HEK293 (cell line): Measurements from ENCODE around the gene TRIM27.
A peak's percentile ranks its signal among the peaks of the same experiment; 100 is the strongest.

Source experiments
- CTCF ChIA-PET: fragments of 350-600 bp; formaldehyde crosslinking; extraction: SDS; loops from one replicate; lab custom pipeline; 2021; ENCODE audit warnings: antibody characterized with exemption; lab: Yijun Ruan, JAX
- POLR2A ChIA-PET: fragments of 300-600 bp; formaldehyde crosslinking; extraction: SDS; loops from one replicate; lab custom pipeline; 2020; ENCODE audit warnings: antibody characterized with exemption, inconsistent platforms; lab: Yijun Ruan, JAX
- H3K27ac ChIP-seq: fragments of 200-500 bp; sonication (Bioruptor generic); 2 replicates; pipeline ENCODE4 v1.5.1; 2014; ENCODE audit warnings: low read depth, low read length, control low read depth, inconsistent platforms; ENCODE audit errors: extremely low read depth
- H3K36me3 ChIP-seq, 2 experiments: fragments of 200-500 bp in 1 of 2; sonication (Bioruptor generic) in 1 of 2; 1 replicate in 1 of 2; 2 replicates in 1 of 2; pipeline ENCODE4 v1.5.1; 2014 to 2017; ENCODE audit warnings: inconsistent platforms in 2 of 2, low read length in 2 of 2; ENCODE audit not compliant: control insufficient read depth in 2 of 2, insufficient read depth in 1 of 2
- H3K4me1 ChIP-seq: fragments of 200-500 bp; sonication (Bioruptor generic); 2 replicates; pipeline ENCODE4 v1.5.1; 2014; ENCODE audit warnings: mild to moderate bottlenecking, low read length, inconsistent platforms; ENCODE audit not compliant: control insufficient read depth, insufficient read depth
- H3K4me3 ChIP-seq: 2 replicates; pipeline ENCODE4 v1.5.1; 2011; ENCODE audit warnings: low read depth, mild to moderate bottlenecking, control low read depth, low read length, moderate library complexity
- H3K9me3 ChIP-seq: fragments of 200-500 bp; sonication (Bioruptor generic); 2 replicates; pipeline ENCODE4 v1.5.1; 2014; ENCODE audit warnings: low read depth, low read length, inconsistent platforms; ENCODE audit not compliant: control insufficient read depth, insufficient read depth
- FEZF1 ChIP-seq: fragments of 450-650 bp; formaldehyde crosslinking; IDR thresholded peaks from 2 replicates; pipeline ENCODE4 v1.5.1; 2016; ENCODE audit warnings: missing biosample characterization, missing genetic modification characterization
- GLIS1 ChIP-seq: fragments of 450-650 bp; formaldehyde crosslinking; IDR thresholded peaks from 2 replicates; pipeline ENCODE4 v1.5.1; 2016; ENCODE audit warnings: missing biosample characterization, missing genetic modification characterization
- IKZF3 ChIP-seq: fragments of 450-650 bp; IDR thresholded peaks from 2 replicates; pipeline ENCODE4 v1.5.0; 2018; ENCODE audit warnings: missing biosample characterization, mild to moderate bottlenecking, missing genetic modification characterization, moderate library complexity
- OSR2 ChIP-seq: fragments of 450-650 bp; formaldehyde crosslinking; IDR thresholded peaks from 2 replicates; pipeline ENCODE4 v1.5.1; 2016; ENCODE audit warnings: missing biosample characterization, missing genetic modification characterization
- PRDM1 ChIP-seq: fragments of 450-650 bp; formaldehyde crosslinking; IDR thresholded peaks from 2 replicates; pipeline ENCODE4; 2016; ENCODE audit warnings: missing biosample characterization, missing genetic modification characterization
- TRIM28 ChIP-seq: IDR thresholded peaks from 2 replicates; pipeline ENCODE4 v1.6.1; 2011; ENCODE audit warnings: low read length, control low read depth, borderline replicate concordance
- ZBTB17 ChIP-seq: fragments of 450-650 bp; formaldehyde crosslinking; IDR thresholded peaks from 2 replicates; pipeline ENCODE4 v1.5.1; 2016; ENCODE audit warnings: missing biosample characterization, missing genetic modification characterization
- ZBTB20 ChIP-seq: fragments of 450-650 bp; formaldehyde crosslinking; IDR thresholded peaks from 2 replicates; pipeline ENCODE4 v1.5.1; 2016; ENCODE audit warnings: missing biosample characterization, missing genetic modification characterization
- ZBTB48 ChIP-seq: fragments of 450-650 bp; formaldehyde crosslinking; IDR thresholded peaks from 2 replicates; pipeline ENCODE4 v1.5.1; 2016; ENCODE audit warnings: missing biosample characterization, missing genetic modification characterization
- ZBTB8A ChIP-seq: fragments of 450-650 bp; formaldehyde crosslinking; IDR thresholded peaks from 2 replicates; pipeline ENCODE4 v1.5.1; 2016; ENCODE audit warnings: missing biosample characterization, missing genetic modification characterization
- ZNF10 ChIP-seq: fragments of 450-650 bp; formaldehyde crosslinking; IDR thresholded peaks from 2 replicates; pipeline ENCODE4 v1.5.1; 2017; ENCODE audit warnings: missing biosample characterization, missing genetic modification characterization
- ZNF155 ChIP-seq: fragments of 450-650 bp; formaldehyde crosslinking; IDR thresholded peaks from 2 replicates; pipeline ENCODE4 v1.5.1; 2016; ENCODE audit warnings: missing biosample characterization, missing genetic modification characterization
- ZNF223 ChIP-seq: fragments of 450-650 bp; formaldehyde crosslinking; IDR thresholded peaks from 2 replicates; pipeline ENCODE4 v1.5.1; 2016; ENCODE audit warnings: missing biosample characterization, missing genetic modification characterization
- ZNF24 ChIP-seq: fragments of 450-650 bp; formaldehyde crosslinking; IDR thresholded peaks from 2 replicates; pipeline ENCODE4 v1.5.1; 2016; ENCODE audit warnings: missing biosample characterization, missing genetic modification characterization
- ZNF341 ChIP-seq: fragments of 450-650 bp; formaldehyde crosslinking; IDR thresholded peaks from 2 replicates; pipeline ENCODE4; 2016; ENCODE audit warnings: low read depth, missing biosample characterization, missing genetic modification characterization
- ZNF366 ChIP-seq: fragments of 450-650 bp; formaldehyde crosslinking; conservative IDR thresholded peaks from 2 replicates; pipeline ENCODE4 v1.5.1; 2016; ENCODE audit warnings: missing biosample characterization, missing genetic modification characterization
- ZNF391 ChIP-seq: fragments of 450-650 bp; formaldehyde crosslinking; IDR thresholded peaks from 2 replicates; pipeline ENCODE4 v1.5.1; 2016; ENCODE audit warnings: low read depth, missing biosample characterization, missing genetic modification characterization, borderline replicate concordance
- ZNF521 ChIP-seq: fragments of 450-650 bp; formaldehyde crosslinking; IDR thresholded peaks from 2 replicates; pipeline ENCODE4 v1.5.1; 2017; ENCODE audit warnings: missing biosample characterization, mild to moderate bottlenecking, missing genetic modification characterization
- ZNF555 ChIP-seq: fragments of 450-650 bp; formaldehyde crosslinking; conservative IDR thresholded peaks from 2 replicates; pipeline ENCODE4 v1.5.1; 2017; ENCODE audit warnings: missing biosample characterization, mild to moderate bottlenecking, missing genetic modification characterization, inconsistent platforms
- ZNF558 ChIP-seq: fragments of 450-650 bp; formaldehyde crosslinking; IDR thresholded peaks from 2 replicates; pipeline ENCODE4 v1.5.1; 2016; ENCODE audit warnings: missing biosample characterization, missing genetic modification characterization
- ZNF600 ChIP-seq: fragments of 450-650 bp; formaldehyde crosslinking; IDR thresholded peaks from 2 replicates; pipeline ENCODE4 v1.5.1; 2016; ENCODE audit warnings: missing biosample characterization, missing genetic modification characterization
- ZNF777 ChIP-seq: fragments of 450-650 bp; formaldehyde crosslinking; IDR thresholded peaks from 2 replicates; pipeline ENCODE4 v1.5.1; 2017; ENCODE audit warnings: missing biosample characterization, missing genetic modification characterization, borderline replicate concordance
- ZNF792 ChIP-seq: fragments of 450-650 bp; formaldehyde crosslinking; IDR thresholded peaks from 2 replicates; pipeline ENCODE4 v1.5.1; 2016; ENCODE audit warnings: missing biosample characterization, missing genetic modification characterization
- ZSCAN30 ChIP-seq: fragments of 450-650 bp; IDR thresholded peaks from 2 replicates; pipeline ENCODE4 v1.5.1; 2018; ENCODE audit warnings: missing biosample characterization, mild to moderate bottlenecking, missing genetic modification characterization, moderate library complexity
- ZXDB ChIP-seq: fragments of 450-650 bp; formaldehyde crosslinking; IDR thresholded peaks from 2 replicates; pipeline ENCODE4 v1.5.1; 2016; ENCODE audit warnings: missing biosample characterization, missing genetic modification characterization
- TF ChIP-seq, protein P1 (sequence below): fragments of 450-650 bp; formaldehyde crosslinking; IDR thresholded peaks from 2 replicates; pipeline ENCODE4 v1.5.1; 2016; ENCODE audit warnings: missing biosample characterization, missing genetic modification characterization
- TF ChIP-seq, protein P2 (sequence below): fragments of 450-650 bp; formaldehyde crosslinking; IDR thresholded peaks from 2 replicates; pipeline ENCODE4 v1.5.1; 2017; ENCODE audit warnings: missing biosample characterization, missing genetic modification characterization
- TF ChIP-seq, protein P3 (sequence below): fragments of 450-650 bp; IDR thresholded peaks from 2 replicates; pipeline ENCODE4 v1.5.1; 2018; ENCODE audit warnings: missing biosample characterization, mild to moderate bottlenecking, missing genetic modification characterization

TRIM27 gene

DNA sequence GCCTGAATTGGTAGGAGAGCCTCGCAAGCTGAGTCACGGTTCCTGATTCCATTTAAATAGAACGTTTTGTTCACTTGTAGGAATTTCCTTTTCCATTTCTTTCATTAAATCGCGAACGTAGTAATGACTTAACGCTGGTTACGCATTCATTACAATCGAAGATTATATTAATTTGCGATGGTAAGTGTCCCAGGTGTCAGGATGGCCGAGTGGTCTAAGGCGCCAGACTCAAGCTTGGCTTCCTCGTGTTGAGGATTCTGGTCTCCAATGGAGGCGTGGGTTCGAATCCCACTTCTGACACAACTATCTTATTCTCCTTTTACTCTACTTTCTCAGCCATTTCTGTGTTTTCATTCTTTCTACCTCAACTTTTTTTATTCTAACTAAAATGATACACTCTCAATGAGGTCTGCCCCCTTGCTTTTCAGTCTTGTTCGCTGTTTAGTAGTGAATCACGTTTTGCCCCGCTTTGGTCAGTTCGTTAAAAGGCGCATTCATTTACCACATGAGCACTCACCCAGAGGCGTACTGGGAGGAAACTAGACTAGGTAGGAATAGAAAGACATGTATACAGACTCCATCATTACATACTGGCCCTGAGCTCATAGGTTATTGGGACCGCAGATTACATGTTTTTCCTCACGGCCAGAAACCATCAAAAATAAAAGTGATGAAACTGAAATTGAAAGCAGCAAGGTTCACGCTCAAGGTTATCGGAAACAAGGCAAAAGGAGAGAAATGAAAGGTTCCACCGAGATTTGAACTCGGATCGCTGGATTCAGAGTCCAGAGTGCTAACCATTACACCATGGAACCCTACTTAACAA lies 17.3 kb upstream of the TRIM27 start (continued):
- no peak for TF ChIP-seq ZNF155 (tag by site-specific recombination)
- peak; percentile 97; the same call in 1 of the 2 replicates for TF ChIP-seq ZXDB (tag by site-specific recombination)
- TF ChIP-seq ZNF558 (tag by site-specific recombination) = peak; percentile 83; the same call in 1 of the 2 replicates
- peak; percentile 92 for TF ChIP-seq ZBTB17 (tag by site-specific recombination)
- TF ChIP-seq OSR2 (tag by site-specific recombination) = 0 out of 2 replicates have a peak, but pooled peaks have one; percentile 3
- TF ChIP-seq, protein P1, sequence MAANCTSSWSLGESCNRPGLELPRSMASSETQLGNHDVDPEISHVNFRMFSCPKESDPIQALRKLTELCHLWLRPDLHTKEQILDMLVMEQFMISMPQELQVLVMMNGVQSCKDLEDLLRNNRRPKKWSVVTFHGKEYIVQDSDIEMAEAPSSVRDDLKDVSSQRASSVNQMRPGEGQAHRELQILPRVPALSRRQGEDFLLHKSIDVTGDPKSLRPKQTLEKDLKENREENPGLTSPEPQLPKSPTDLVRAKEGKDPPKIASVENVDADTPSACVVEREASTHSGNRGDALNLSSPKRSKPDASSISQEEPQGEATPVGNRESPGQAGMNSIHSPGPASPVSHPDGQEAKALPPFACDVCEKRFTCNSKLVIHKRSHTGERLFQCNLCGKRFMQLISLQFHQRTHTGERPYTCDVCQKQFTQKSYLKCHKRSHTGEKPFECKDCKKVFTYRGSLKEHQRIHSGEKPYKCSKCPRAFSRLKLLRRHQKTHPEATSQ (tag by site-specific recombination) = no peak
- no peak for TF ChIP-seq GLIS1 (tag by site-specific recombination)
- no peak for TF ChIP-seq ZNF223 (tag by site-specific recombination)

DNA sequence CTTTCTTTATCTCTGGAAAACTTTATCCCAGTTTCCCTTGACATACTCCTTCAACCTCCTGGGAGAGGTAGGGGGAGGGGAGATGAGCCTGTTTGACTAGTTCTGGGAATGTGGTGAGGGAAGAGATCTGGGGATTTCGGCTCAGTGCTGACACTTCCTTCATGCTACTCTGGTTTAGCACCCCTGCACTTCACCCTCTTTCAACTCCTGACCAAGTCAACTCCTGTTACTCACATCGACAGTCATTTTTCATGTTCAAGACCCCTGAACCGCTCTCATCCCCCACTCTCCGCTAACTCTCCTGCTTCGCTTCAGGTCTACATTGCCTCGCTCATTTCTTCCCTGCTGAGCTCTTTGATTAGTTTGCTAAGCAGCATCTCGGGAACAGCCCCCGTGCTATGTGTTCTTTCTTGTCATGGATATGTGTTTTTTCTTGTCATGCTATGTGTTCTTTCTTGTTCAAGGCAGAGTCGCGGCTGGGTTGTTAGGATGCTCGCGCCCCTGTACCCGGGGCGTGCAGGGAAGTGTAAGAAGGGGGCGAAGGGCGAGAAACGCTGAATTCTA lies 16.6 kb upstream of the TRIM27 start:
- Histone ChIP-seq H3K4me1 (no peaks in the 10 kb centered on the region), H3K36me3 (no peaks in the 10 kb centered on the region), H3K4me3 (peak overlapping the region; percentile 77), H3K9me3 (no peaks in the 10 kb centered on the region), H3K27ac (peak overlapping the region; percentile 0; the same call in 1 of the 2 replicates)
- CTCF ChIA-PET = interaction anchor here (0.5 to 1.6 kb wide), 4 partner anchors 30 to 338 kb away, joined by 3 to 7 read pairs (median 4); no protein-coding TSS in a partner anchor
- POLR2A ChIA-PET = interaction anchor here (1.4 to 3.4 kb wide), 4 partner anchors 16 to 74 kb away, joined by 5 to 29 read pairs (median 8); partner anchors contain the start of gene TRIM27
- 0 out of 2 replicates have a peak, but pooled peaks have one; percentile 13 for TF ChIP-seq ZNF24
- 0 out of 2 replicates have a peak, but pooled peaks have one; percentile 30 for TF ChIP-seq ZSCAN30 (tag by site-specific recombination)
- TF ChIP-seq, protein P2, sequence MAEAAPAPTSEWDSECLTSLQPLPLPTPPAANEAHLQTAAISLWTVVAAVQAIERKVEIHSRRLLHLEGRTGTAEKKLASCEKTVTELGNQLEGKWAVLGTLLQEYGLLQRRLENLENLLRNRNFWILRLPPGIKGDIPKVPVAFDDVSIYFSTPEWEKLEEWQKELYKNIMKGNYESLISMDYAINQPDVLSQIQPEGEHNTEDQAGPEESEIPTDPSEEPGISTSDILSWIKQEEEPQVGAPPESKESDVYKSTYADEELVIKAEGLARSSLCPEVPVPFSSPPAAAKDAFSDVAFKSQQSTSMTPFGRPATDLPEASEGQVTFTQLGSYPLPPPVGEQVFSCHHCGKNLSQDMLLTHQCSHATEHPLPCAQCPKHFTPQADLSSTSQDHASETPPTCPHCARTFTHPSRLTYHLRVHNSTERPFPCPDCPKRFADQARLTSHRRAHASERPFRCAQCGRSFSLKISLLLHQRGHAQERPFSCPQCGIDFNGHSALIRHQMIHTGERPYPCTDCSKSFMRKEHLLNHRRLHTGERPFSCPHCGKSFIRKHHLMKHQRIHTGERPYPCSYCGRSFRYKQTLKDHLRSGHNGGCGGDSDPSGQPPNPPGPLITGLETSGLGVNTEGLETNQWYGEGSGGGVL (tag by site-specific recombination) = peak; percentile 22; the same call in 1 of the 2 replicates
- peak; percentile 94 for TF ChIP-seq IKZF3 (tag by site-specific recombination)
- TF ChIP-seq ZNF366 = peak; percentile 78
- peak; percentile 83 for TF ChIP-seq ZNF341 (tag by site-specific recombination)
- TF ChIP-seq TRIM28 = 0 out of 2 replicates have a peak, but pooled peaks have one; percentile 8
- no peak for TF ChIP-seq ZNF777 (tag by site-specific recombination)
- TF ChIP-seq FEZF1 (tag by site-specific recombination) = 0 out of 2 replicates have a peak, but pooled peaks have one; percentile 32
- no peak for TF ChIP-seq ZNF391 (tag by site-specific recombination)
- TF ChIP-seq ZBTB20 = peak; percentile 97
- TF ChIP-seq ZNF521 = no peak
- TF ChIP-seq PRDM1 (tag by site-specific recombination) = peak; percentile 34; the same call in 1 of the 2 replicates
- peak; percentile 97 for TF ChIP-seq ZNF600
- TF ChIP-seq ZBTB8A (tag by site-specific recombination) = peak; percentile 90; the same call in 1 of the 2 replicates
- peak; percentile 58; the same call in 1 of the 2 replicates for TF ChIP-seq ZNF10
- TF ChIP-seq, protein P1 (tag by site-specific recombination) = no peak
- no peak for TF ChIP-seq ZNF792 (tag by site-specific recombination)
- TF ChIP-seq, protein P3, sequence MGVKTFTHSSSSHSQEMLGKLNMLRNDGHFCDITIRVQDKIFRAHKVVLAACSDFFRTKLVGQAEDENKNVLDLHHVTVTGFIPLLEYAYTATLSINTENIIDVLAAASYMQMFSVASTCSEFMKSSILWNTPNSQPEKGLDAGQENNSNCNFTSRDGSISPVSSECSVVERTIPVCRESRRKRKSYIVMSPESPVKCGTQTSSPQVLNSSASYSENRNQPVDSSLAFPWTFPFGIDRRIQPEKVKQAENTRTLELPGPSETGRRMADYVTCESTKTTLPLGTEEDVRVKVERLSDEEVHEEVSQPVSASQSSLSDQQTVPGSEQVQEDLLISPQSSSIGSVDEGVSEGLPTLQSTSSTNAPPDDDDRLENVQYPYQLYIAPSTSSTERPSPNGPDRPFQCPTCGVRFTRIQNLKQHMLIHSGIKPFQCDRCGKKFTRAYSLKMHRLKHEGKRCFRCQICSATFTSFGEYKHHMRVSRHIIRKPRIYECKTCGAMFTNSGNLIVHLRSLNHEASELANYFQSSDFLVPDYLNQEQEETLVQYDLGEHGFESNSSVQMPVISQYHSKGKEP = no peak
- peak; percentile 61; the same call in 1 of the 2 replicates for TF ChIP-seq ZBTB48 (tag by site-specific recombination)
- peak; percentile 80 for TF ChIP-seq ZBTB17 (tag by site-specific recombination)
- no peak for TF ChIP-seq ZNF555 (tag by site-specific recombination)
